Loucy (cell line): ENCODE measurements around the gene KLHL9.

Experiments used
- CTCF ChIP-seq: fragments of 200-600 bp; sonication (generic); conservative IDR thresholded peaks from 2 replicates; pipeline ENCODE4 v1.5.1; 2014; ENCODE audit warnings: mild to moderate bottlenecking, antibody characterized with exemption, low read length
- EZH2phosphoT487 ChIP-seq: fragments of 200-600 bp; IDR thresholded peaks from 2 replicates; pipeline ENCODE4 v1.6.1; 2018; ENCODE audit warnings: antibody characterized with exemption, mild to moderate bottlenecking, moderate library complexity, borderline replicate concordance

GRCh38 chr9:21294364-21294774 is 40.8 kb downstream of the KLHL9 start:
- TF ChIP-seq CTCF (no peak), EZH2phosphoT487 (no peak)
